HAP-1 (cell line): Measurements from ENCODE around the gene NFASC.

Experiments
- DNase-seq, 2 experiments: peaks; one replicate each; pipeline ENCODE4 v3.0.0-alpha.2; 2016 to 2020; ENCODE audit warnings: low spot score in 2 of 2
- H3K27me3 ChIP-seq: fragments of 250-450 bp; sonication (Bioruptor Pico); 2 replicates; pipeline ENCODE4 v1.5.1; 2020; ENCODE audit warnings: low read depth, mild to moderate bottlenecking, moderate library complexity
- H3K36me3 ChIP-seq: fragments of 250-450 bp; sonication (Bioruptor Pico); replicated peaks from 2 replicates; pipeline ENCODE4 v1.5.1; 2020; ENCODE audit warnings: mild to moderate bottlenecking
- H3K4me1 ChIP-seq: fragments of 250-450 bp; sonication (Bioruptor Pico); 2 replicates; pipeline ENCODE4 v1.5.1; 2020; ENCODE audit warnings: mild to moderate bottlenecking
- H3K4me3 ChIP-seq: fragments of 250-450 bp; sonication (Bioruptor Pico); 2 replicates; pipeline ENCODE4 v1.5.1; 2020; ENCODE audit warnings: mild to moderate bottlenecking, moderate library complexity
- H3K9me3 ChIP-seq: fragments of 250-450 bp; sonication (Bioruptor Pico); 2 replicates; pipeline ENCODE4 v1.5.1; 2020; ENCODE audit warnings: mild to moderate bottlenecking, moderate library complexity
- in situ Hi-C: fragments of 300-500 bp; cut with MboI; formaldehyde crosslinking; loops from 3 replicates; pipeline ENCODE4 v1.14.3; 2020; ENCODE audit warnings: low sequenced_read_pairs, inconsistent platforms, mixed read lengths

The NFASC gene

GRCh38 chr1:204930155-204930523 is 59.5 kb downstream of the NFASC start:
- no peaks in the 10 kb centered on the region for H3K36me3 ChIP-seq
- no peak overlapping the region for H3K4me3 ChIP-seq
- no peak for DNase-seq
- no peaks in the 10 kb centered on the region for H3K9me3 ChIP-seq
- in situ Hi-C loops, result no loop called here
- H3K4me1 ChIP-seq, result 0 out of 2 replicates have a peak, but pooled peaks cover 5% of the 10 kb centered on the region
- H3K27me3 ChIP-seq, result 0 out of 2 replicates have a peak, but pooled peaks cover under 1% of the 10 kb centered on the region

GRCh38 chr1:204931313-204931712 is 60.7 kb downstream of the NFASC start:
- H3K9me3 ChIP-seq, result no peaks in the 10 kb centered on the region
- H3K4me1 ChIP-seq, result 0 out of 2 replicates have a peak, but pooled peaks cover 5% of the 10 kb centered on the region
- no peaks in the 10 kb centered on the region for H3K36me3 ChIP-seq
- H3K27me3 ChIP-seq, result 0 out of 2 replicates have a peak, but pooled peaks cover 7% of the 10 kb centered on the region
- H3K4me3 ChIP-seq, result no peak overlapping the region
- no peak for DNase-seq
- in situ Hi-C loops, result no loop called here

GRCh38 chr1:204931768-204932572 is 61.3 kb downstream of the NFASC start:
- in situ Hi-C loops, result no loop called here

GRCh38 chr1:204932573-204932909 is 61.9 kb downstream of the NFASC start:
- Histone ChIP-seq H3K27me3 (0 out of 2 replicates have a peak, but pooled peaks cover 11% of the 10 kb centered on the region), H3K36me3 (no peaks in the 10 kb centered on the region), H3K4me3 (no peak overlapping the region), H3K4me1 (0 out of 2 replicates have a peak, but pooled peaks cover 5% of the 10 kb centered on the region), H3K9me3 (no peaks in the 10 kb centered on the region)
- no peak for DNase-seq
- in situ Hi-C loops, result no loop called here

More at GRCh38 chr1:204931768-204932572, 61.3 kb downstream of the NFASC start:
- no peaks in the 10 kb centered on the region for H3K36me3 ChIP-seq
- 0 out of 2 replicates have a peak, but pooled peaks cover 7% of the 10 kb centered on the region for H3K27me3 ChIP-seq
- H3K4me1 ChIP-seq, result 0 out of 2 replicates have a peak, but pooled peaks cover 5% of the 10 kb centered on the region
- DNase-seq, result no peak
- no peak overlapping the region for H3K4me3 ChIP-seq
- no peaks in the 10 kb centered on the region for H3K9me3 ChIP-seq

- no peaks in the 10 kb centered on the region for H3K9me3 ChIP-seq
- no peak for DNase-seq
- H3K36me3 ChIP-seq, result no peaks in the 10 kb centered on the region
- 0 out of 2 replicates have a peak, but pooled peaks cover 11% of the 10 kb centered on the region for H3K27me3 ChIP-seq
- 0 out of 2 replicates have a peak, but pooled peaks cover 5% of the 10 kb centered on the region for H3K4me1 ChIP-seq
- H3K4me3 ChIP-seq, result no peak overlapping the region
- in situ Hi-C loops, result no loop called here
These were observed 64.5 kb downstream of the NFASC start for GRCh38 chr1:204935155-204935554.

GRCh38 chr1:204936765-204937164 is 66.1 kb downstream of the NFASC start:
- no peaks in the 10 kb centered on the region; the same call in 1 of the 2 replicates for H3K4me1 ChIP-seq
- H3K36me3 ChIP-seq, result no peaks in the 10 kb centered on the region
- H3K27me3 ChIP-seq, result peaks cover 15% of the 10 kb centered on the region; the same call in 1 of the 2 replicates
- in situ Hi-C loops, result no loop called here
- no peak overlapping the region for H3K4me3 ChIP-seq
- no peak for DNase-seq
- H3K9me3 ChIP-seq, result no peaks in the 10 kb centered on the region

GRCh38 chr1:204937901-204938300 is 67.2 kb downstream of the NFASC start:
- no peak for DNase-seq
- H3K4me1 ChIP-seq, result no peaks in the 10 kb centered on the region; the same call in 1 of the 2 replicates
- in situ Hi-C loops, result no loop called here
- no peaks in the 10 kb centered on the region for H3K36me3 ChIP-seq
- no peaks in the 10 kb centered on the region for H3K9me3 ChIP-seq
- H3K27me3 ChIP-seq, result peaks cover 15% of the 10 kb centered on the region; the same call in 1 of the 2 replicates
- no peak overlapping the region for H3K4me3 ChIP-seq

- Histone ChIP-seq H3K27me3 (peaks cover 13% of the 10 kb centered on the region; the same call in 1 of the 2 replicates), H3K4me3 (no peak overlapping the region), H3K36me3 (no peaks in the 10 kb centered on the region), H3K9me3 (no peaks in the 10 kb centered on the region), H3K4me1 (no peaks in the 10 kb centered on the region; the same call in 1 of the 2 replicates)
- in situ Hi-C loops, result loop anchor here (5.0 kb wide), 1 partner anchor 133 kb away; no protein-coding TSS in a partner anchor
- DNase-seq, result no peak
These were observed 69.9 kb downstream of the NFASC start for GRCh38 chr1:204940591-204940990.

- peak; percentile 41 to 82 for DNase-seq
- H3K27me3 ChIP-seq, result peaks cover 10% of the 10 kb centered on the region; the same call in 1 of the 2 replicates
- no peaks in the 10 kb centered on the region for H3K36me3 ChIP-seq
- H3K4me1 ChIP-seq, result no peaks in the 10 kb centered on the region; the same call in 1 of the 2 replicates
- H3K9me3 ChIP-seq, result no peaks in the 10 kb centered on the region
- no peak overlapping the region for H3K4me3 ChIP-seq
- in situ Hi-C loops, result loop anchor here (5.0 kb wide), 1 partner anchor 134 kb away; no protein-coding TSS in a partner anchor
These were observed 71.0 kb downstream of the NFASC start for GRCh38 chr1:204941421-204942338.

GRCh38 chr1:204943495-204943894 is 72.8 kb downstream of the NFASC start:
- Histone ChIP-seq H3K4me1 (no peaks in the 10 kb centered on the region; the same call in 1 of the 2 replicates), H3K27me3 (peaks cover 6% of the 10 kb centered on the region; the same call in 1 of the 2 replicates), H3K9me3 (no peaks in the 10 kb centered on the region), H3K36me3 (no peaks in the 10 kb centered on the region), H3K4me3 (no peak overlapping the region)
- no peak for DNase-seq
- in situ Hi-C loops, result loop anchor here (5.0 kb wide), 1 partner anchor 136 kb away; no protein-coding TSS in a partner anchor

GRCh38 chr1:204944662-204945061 is 74.0 kb downstream of the NFASC start:
- no peak for DNase-seq
- H3K36me3 ChIP-seq, result no peaks in the 10 kb centered on the region
- no peaks in the 10 kb centered on the region for H3K9me3 ChIP-seq
- H3K4me1 ChIP-seq, result no peaks in the 10 kb centered on the region; the same call in 1 of the 2 replicates
- no peak overlapping the region for H3K4me3 ChIP-seq
- peaks cover 6% of the 10 kb centered on the region; the same call in 1 of the 2 replicates for H3K27me3 ChIP-seq
- in situ Hi-C loops, result loop anchor here (5.0 kb wide), 1 partner anchor 137 kb away; no protein-coding TSS in a partner anchor

- Histone ChIP-seq H3K27me3 (peaks cover 4% of the 10 kb centered on the region; the same call in 1 of the 2 replicates), H3K36me3 (no peaks in the 10 kb centered on the region), H3K4me3 (no peak overlapping the region), H3K4me1 (no peaks in the 10 kb centered on the region; the same call in 1 of the 2 replicates), H3K9me3 (no peaks in the 10 kb centered on the region)
- no peak for DNase-seq
- in situ Hi-C loops, result no loop called here
These were observed 74.9 kb downstream of the NFASC start for GRCh38 chr1:204945565-204945977.

GRCh38 chr1:204946640-204947039 is 76.0 kb downstream of the NFASC start:
- in situ Hi-C loops, result no loop called here
- Histone ChIP-seq H3K4me1 (no peaks in the 10 kb centered on the region), H3K36me3 (no peaks in the 10 kb centered on the region), H3K27me3 (peaks cover 3% of the 10 kb centered on the region; the same call in 1 of the 2 replicates), H3K4me3 (no peak overlapping the region), H3K9me3 (no peaks in the 10 kb centered on the region)
- no peak for DNase-seq
